GM23338 (cell line): ENCODE data around the gene FBL.
"Not testable (repeated sequence)": the region's sequence is repeated elsewhere in the genome, so short reads cannot be mapped to it uniquely, and the experiment has no call there.

ENCODE experiments used
- CREB1 ChIP-seq: fragments of 250-450 bp; sonication (Bioruptor Pico); IDR thresholded peaks from 2 replicates; pipeline ENCODE4 v1.5.0; 2020; ENCODE audit warnings: low read depth, mild to moderate bottlenecking, moderate library complexity
- EZH2 ChIP-seq: fragments of 200-600 bp; sonication (generic); IDR thresholded peaks from one replicate; pipeline ENCODE4 v1.8.0; 2017; ENCODE audit warnings: antibody characterized with exemption, mild to moderate bottlenecking, low read depth; ENCODE audit not compliant: unreplicated experiment
- EZH2phosphoT487 ChIP-seq: fragments of 200-600 bp; sonication (generic); IDR thresholded peaks from one replicate; pipeline ENCODE4 v1.8.1; 2018; ENCODE audit warnings: antibody characterized with exemption; ENCODE audit not compliant: unreplicated experiment
- POLR2AphosphoS5 ChIP-seq: IDR thresholded peaks from 2 replicates; pipeline ENCODE4 v1.6.1; 2016; ENCODE audit warnings: antibody characterized with exemption, low read depth
- TF ChIP-seq, protein P1 (sequence below), 2 experiments: fragments of 200-600 bp in 1 of 2; sonication (generic) in 1 of 2; conservative IDR thresholded peaks; 2 replicates each; pipeline versions ENCODE4 v1.5.1 to v1.6.1; 2016 to 2017; ENCODE audit warnings: antibody characterized with exemption in 2 of 2, low read depth in 2 of 2, mild to moderate bottlenecking in 2 of 2, moderate library complexity in 1 of 2
- TF ChIP-seq, protein P2 (sequence below): IDR thresholded peaks from one replicate; pipeline ENCODE4 v1.6.1; 2018; ENCODE audit warnings: antibody characterized with exemption; ENCODE audit not compliant: unreplicated experiment

DNA sequence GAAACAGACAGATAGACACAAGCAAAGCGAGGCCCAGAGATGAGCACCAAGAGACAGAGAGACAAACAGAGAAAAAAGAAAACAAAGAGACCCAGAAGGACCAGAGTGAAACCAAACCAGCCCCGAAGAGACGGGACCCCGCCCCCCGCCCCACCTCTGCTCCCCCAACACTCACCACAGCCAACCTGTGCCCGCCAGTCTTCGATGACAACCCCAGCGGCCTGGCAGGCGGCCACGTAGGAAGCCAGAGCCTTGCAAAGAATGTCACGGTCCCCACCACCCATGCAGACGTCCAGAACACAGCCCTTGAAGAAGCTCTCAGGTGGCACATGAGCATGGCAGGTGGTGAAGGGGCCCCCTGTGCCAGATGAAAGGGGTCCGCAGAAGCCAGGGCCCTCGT is 31.3 kb upstream of the FBL start:
- TF ChIP-seq, protein P1, sequence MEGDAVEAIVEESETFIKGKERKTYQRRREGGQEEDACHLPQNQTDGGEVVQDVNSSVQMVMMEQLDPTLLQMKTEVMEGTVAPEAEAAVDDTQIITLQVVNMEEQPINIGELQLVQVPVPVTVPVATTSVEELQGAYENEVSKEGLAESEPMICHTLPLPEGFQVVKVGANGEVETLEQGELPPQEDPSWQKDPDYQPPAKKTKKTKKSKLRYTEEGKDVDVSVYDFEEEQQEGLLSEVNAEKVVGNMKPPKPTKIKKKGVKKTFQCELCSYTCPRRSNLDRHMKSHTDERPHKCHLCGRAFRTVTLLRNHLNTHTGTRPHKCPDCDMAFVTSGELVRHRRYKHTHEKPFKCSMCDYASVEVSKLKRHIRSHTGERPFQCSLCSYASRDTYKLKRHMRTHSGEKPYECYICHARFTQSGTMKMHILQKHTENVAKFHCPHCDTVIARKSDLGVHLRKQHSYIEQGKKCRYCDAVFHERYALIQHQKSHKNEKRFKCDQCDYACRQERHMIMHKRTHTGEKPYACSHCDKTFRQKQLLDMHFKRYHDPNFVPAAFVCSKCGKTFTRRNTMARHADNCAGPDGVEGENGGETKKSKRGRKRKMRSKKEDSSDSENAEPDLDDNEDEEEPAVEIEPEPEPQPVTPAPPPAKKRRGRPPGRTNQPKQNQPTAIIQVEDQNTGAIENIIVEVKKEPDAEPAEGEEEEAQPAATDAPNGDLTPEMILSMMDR (conservative IDR thresholded peaks at IDR 0.05; ENCODE audit: low read depth in 2 of 2): not testable (repeated sequence)
- TF ChIP-seq EZH2; EZH2phosphoT487; POLR2AphosphoS5; CREB1 (CRISPR knock-in tag): not testable (repeated sequence)
- TF ChIP-seq, protein P2, sequence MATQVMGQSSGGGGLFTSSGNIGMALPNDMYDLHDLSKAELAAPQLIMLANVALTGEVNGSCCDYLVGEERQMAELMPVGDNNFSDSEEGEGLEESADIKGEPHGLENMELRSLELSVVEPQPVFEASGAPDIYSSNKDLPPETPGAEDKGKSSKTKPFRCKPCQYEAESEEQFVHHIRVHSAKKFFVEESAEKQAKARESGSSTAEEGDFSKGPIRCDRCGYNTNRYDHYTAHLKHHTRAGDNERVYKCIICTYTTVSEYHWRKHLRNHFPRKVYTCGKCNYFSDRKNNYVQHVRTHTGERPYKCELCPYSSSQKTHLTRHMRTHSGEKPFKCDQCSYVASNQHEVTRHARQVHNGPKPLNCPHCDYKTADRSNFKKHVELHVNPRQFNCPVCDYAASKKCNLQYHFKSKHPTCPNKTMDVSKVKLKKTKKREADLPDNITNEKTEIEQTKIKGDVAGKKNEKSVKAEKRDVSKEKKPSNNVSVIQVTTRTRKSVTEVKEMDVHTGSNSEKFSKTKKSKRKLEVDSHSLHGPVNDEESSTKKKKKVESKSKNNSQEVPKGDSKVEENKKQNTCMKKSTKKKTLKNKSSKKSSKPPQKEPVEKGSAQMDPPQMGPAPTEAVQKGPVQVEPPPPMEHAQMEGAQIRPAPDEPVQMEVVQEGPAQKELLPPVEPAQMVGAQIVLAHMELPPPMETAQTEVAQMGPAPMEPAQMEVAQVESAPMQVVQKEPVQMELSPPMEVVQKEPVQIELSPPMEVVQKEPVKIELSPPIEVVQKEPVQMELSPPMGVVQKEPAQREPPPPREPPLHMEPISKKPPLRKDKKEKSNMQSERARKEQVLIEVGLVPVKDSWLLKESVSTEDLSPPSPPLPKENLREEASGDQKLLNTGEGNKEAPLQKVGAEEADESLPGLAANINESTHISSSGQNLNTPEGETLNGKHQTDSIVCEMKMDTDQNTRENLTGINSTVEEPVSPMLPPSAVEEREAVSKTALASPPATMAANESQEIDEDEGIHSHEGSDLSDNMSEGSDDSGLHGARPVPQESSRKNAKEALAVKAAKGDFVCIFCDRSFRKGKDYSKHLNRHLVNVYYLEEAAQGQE: not testable (repeated sequence)
